Measurements from ENCODE around the gene PCDH12. TPM values are rescaled to one million over a fixed set of nuclear protein-coding genes. Genes with fewer than 3 reads are reported as not detected.
A peak's percentile ranks its signal among the peaks of the same experiment; 100 is the strongest.

PCDH12 gene
- total and polyA plus RNA-seq, 8 donors = 0.35 to 7.0 (median 1.7) TPM

GRCh38 chr5:141942185-141942857 lies 15.7 kb downstream of the PCDH12 start:
- H3K4me3 ChIP-seq = no peak overlapping the region
- intact Hi-C loops (cut with DNase I; ENCODE audit: low total_unique reads) = no loop called here
- H3K27ac ChIP-seq = peak overlapping the region in 2 of 5 donors; percentile 17 to 32
- TF ChIP-seq CTCF (IDR thresholded peaks at IDR 0.05) (no peak), POLR2A (IDR thresholded peaks at IDR 0.05) (no peak), POLR2AphosphoS5 (IDR thresholded peaks at IDR 0.05) (no peak), EP300 (IDR thresholded peaks at IDR 0.05) (no peak)
- H3K4me1 ChIP-seq = peaks cover 3 to 39% (median 14%) of the 10 kb centered on the region in 4 donors
- no peaks in the 10 kb centered on the region for H3K9me3 ChIP-seq
- peaks cover 14 to 34% (median 30%) of the 10 kb centered on the region in 4 donors for H3K36me3 ChIP-seq
- WGBS, 5 donors = 42 to 68% (median 59%) methylated on average over 9 of the region's 9 CpGs
- peak in 1 of 2 donors; percentile 58 for DNase-seq
- no peaks in the 10 kb centered on the region for H3K27me3 ChIP-seq

GRCh38 chr5:141941779-141942178 lies 16.2 kb downstream of the PCDH12 start:
- 67 to 87% (median 76%) methylated on average over 6 of the region's 6 CpGs for WGBS, 5 donors

GRCh38 chr5:141941307-141941706 lies 16.7 kb downstream of the PCDH12 start:
- intact Hi-C loops (cut with DNase I; ENCODE audit: low total_unique reads) = no loop called here
- TF ChIP-seq CTCF (IDR thresholded peaks at IDR 0.05) = no peak
- TF ChIP-seq EP300 (IDR thresholded peaks at IDR 0.05) = no peak
- TF ChIP-seq POLR2AphosphoS5 (IDR thresholded peaks at IDR 0.05) = peak in 1 of 3 donors; percentile 3
- no peak for DNase-seq
- H3K27ac ChIP-seq = peak overlapping the region in 4 of 5 donors; percentile 23 to 60 (median 36)
- H3K4me1 ChIP-seq = peaks cover 3 to 33% (median 11%) of the 10 kb centered on the region in 4 donors
- H3K27me3 ChIP-seq = no peaks in the 10 kb centered on the region
- H3K36me3 ChIP-seq = peaks cover 24 to 44% (median 40%) of the 10 kb centered on the region in 4 donors
- H3K9me3 ChIP-seq = no peaks in the 10 kb centered on the region
- WGBS, 5 donors = 60 to 79% (median 71%) methylated on average over 6 of the region's 6 CpGs
- H3K4me3 ChIP-seq = no peak overlapping the region

More at GRCh38 chr5:141941779-141942178, 16.2 kb downstream of the PCDH12 start:
- intact Hi-C loops (cut with DNase I; ENCODE audit: low total_unique reads) = no loop called here
- Histone ChIP-seq H3K27ac (peak overlapping the region in 3 of 5 donors; percentile 10 to 60 (median 32)), H3K27me3 (no peaks in the 10 kb centered on the region), H3K36me3 (peaks cover 19 to 40% (median 35%) of the 10 kb centered on the region in 4 donors), H3K4me3 (no peak overlapping the region), H3K4me1 (peaks cover 3 to 33% (median 14%) of the 10 kb centered on the region in 4 donors), H3K9me3 (no peaks in the 10 kb centered on the region)
- DNase-seq = no peak
- TF ChIP-seq POLR2AphosphoS5 (IDR thresholded peaks at IDR 0.05) = no peak
- no peak for TF ChIP-seq CTCF (IDR thresholded peaks at IDR 0.05)
- TF ChIP-seq EP300 (IDR thresholded peaks at IDR 0.05) = no peak
- no peak for TF ChIP-seq POLR2A (IDR thresholded peaks at IDR 0.05)

- H3K4me3 ChIP-seq = no peak overlapping the region
- peak overlapping the region in 4 of 5 donors; percentile 23 to 60 (median 36) for H3K27ac ChIP-seq
- no peak for DNase-seq
- 34 to 44% (median 37%) methylated on average over 6 of the region's 6 CpGs for WGBS, 5 donors
- no peaks in the 10 kb centered on the region for H3K9me3 ChIP-seq
- intact Hi-C loops (cut with DNase I; ENCODE audit: low total_unique reads) = no loop called here
- H3K4me1 ChIP-seq = peaks cover 3 to 29% (median 8%) of the 10 kb centered on the region in 4 donors
- peaks cover 29 to 50% (median 45%) of the 10 kb centered on the region in 4 donors for H3K36me3 ChIP-seq
- H3K27me3 ChIP-seq = no peaks in the 10 kb centered on the region
- TF ChIP-seq POLR2AphosphoS5 (IDR thresholded peaks at IDR 0.05) = no peak
- no peak for TF ChIP-seq EP300 (IDR thresholded peaks at IDR 0.05)
- no peak for TF ChIP-seq CTCF (IDR thresholded peaks at IDR 0.05)
- no peak for TF ChIP-seq POLR2A (IDR thresholded peaks at IDR 0.05)
These were observed 17.2 kb downstream of the PCDH12 start for GRCh38 chr5:141940695-141941271.
